EL (cell line): ENCODE measurements around the gene DNPEP.

Experiments
- DNase-seq: peaks from one replicate; pipeline ENCODE4 v3.0.0-alpha.2; 2016

Gene DNPEP

DNA sequence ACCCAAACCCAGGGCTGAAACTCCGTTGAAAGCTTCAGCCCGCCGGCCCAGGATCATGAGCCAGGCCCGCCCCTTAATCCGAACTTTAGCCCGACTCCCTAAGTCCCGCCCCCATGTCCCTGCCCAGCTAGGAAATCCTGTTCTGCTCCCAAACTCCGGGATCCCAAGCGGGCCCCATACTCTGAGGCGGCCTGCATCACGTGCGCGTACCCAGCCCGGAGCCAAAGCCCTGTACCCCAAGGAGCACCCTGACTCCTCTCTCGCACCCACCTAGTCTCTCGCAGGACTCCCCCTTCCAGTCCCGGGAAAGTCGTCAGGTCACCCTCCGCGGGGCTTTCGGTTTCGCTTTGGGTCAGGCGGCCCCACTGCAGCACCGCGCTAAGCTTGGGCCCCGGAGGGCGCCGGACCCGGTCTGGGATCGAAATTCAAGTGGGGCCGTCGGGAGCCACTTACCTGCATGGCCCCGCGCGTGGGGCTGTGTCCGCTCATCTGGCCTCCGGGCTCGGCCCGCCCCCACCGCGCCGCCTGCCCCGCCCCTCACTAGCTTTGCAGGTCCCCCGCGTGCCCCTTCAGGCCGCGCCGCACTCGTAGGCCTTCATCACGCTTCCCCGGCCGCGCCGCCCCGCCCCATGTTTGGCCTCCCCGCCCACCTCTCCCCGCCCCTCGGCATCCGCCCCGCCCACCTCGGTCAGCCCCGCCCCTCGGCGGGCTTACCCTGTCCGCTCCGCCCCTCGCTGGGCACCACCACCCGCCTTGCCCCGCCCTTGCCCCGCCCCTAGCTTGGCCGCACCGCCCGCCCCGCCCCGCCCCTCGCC is at the start of gene DNPEP:
Gene DNPEP, minus strand, starts transcription at position 607 of the 815 bp plus-strand sequence. Its CDS starts 118 bp downstream, at position 489.
- peak; percentile 88 for DNase-seq

DNA sequence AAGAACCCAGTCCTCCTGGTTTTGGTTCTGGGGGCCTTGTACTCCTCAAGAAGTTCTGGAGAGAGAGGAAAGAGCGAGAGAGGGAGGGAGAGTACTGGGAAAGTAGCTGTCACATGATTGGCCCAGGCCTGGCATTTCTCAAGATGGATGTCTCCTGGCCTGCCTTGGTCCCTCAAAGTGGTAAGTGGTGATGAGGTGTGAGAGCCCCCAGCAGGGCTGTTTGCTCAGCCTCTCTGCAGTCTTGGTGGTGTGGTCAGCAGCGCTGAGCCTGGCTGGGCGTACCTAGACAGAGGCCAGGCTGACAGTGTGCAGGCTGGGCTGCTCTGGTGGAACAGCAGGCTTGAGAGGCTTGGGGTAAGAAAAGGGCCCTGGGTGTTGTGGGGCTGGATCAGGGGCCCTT is 49.4 kb upstream of the DNPEP start:
- DNase-seq: no peak

DNA sequence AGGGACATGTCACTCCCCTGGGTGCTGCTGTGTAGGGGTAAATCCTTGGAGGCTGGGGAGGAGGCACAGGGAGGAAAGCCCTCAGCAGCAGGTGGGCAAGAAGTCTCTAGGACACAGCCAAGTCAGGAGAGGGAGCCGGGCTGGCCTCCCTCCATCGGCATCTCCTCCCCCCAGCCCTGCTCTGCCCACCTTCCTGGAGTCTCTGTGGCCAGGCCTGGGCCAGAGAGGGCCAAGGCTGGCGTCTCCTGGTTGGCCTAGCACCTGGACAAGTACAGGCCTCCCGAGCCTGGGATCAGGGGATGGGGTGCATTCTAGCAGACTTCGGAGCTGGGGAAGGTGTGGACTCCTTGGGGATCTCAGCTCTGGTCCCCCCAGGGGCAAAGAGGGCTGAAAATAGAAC is 48.8 kb upstream of the DNPEP start:
- DNase-seq: no peak

DNA sequence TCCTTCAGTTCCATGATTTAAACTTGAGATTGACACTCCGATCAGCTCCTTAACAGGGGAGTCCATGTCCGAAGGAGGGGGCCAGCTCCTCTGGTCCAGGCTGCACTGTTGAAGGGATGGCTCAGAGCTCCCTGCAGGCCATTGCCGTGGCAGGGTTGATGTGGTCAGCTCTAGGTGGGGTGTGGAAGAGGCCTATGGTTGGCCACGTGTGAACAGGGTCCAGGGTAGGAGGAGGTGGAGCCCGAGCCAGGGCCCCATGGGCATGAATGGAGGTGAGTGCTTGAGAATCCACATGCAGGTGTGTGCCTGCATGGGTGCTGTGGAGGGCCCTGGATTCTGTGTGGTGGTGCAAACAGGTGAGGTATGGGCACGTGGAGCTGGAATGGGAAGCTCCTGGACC is 48.0 kb upstream of the DNPEP start:
- DNase-seq: no peak

DNA sequence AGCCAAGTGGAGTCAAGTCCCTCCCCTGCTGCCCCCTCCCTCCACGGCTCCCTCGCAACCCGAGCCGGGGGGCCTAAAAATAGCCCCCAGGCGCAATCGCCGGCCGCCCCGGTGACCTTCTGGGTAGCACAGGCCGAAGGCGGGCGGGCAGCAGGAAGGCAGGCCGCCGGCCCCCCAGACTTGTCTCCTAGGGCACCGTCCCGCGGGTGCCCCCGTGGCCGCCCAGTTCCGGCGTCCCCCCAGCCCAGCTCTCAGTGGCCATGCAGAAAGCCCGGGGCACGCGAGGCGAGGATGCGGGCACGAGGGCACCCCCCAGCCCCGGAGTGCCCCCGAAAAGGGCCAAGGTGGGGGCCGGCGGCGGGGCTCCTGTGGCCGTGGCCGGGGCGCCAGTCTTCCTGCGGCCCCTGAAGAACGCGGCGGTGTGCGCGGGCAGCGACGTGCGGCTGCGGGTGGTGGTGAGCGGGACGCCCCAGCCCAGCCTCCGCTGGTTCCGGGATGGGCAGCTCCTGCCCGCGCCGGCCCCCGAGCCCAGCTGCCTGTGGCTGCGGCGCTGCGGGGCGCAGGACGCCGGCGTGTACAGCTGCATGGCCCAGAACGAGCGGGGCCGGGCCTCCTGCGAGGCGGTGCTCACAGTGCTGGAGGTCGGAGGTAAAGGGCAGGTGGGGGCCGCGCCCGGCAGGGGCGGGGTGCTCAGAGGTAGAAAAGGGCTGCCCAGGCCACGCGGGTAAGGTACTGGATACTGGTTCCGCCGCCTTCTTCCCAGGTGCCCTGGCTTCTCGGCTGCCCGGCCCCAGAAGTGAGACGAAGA is 47.2 kb upstream of the DNPEP start, which contains the start of gene SPEG:
Gene SPEG, plus strand, starts transcription at position 126 of the 808 bp plus-strand sequence. Its CDS starts 135 bp downstream, at position 261.
- no peak for DNase-seq

DNA sequence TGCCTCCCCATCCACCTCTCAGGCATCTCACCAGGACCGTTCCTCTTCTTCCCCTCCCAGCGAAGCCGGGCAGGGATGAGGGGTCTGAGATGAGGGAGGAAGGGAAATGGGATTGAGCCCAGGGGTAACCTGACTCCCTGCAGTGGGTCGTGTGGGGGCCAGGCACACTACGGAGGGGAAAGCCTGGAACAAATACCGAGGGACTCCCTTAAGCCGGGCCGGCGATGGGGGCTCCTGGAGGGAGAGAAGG is 46.7 kb upstream of the DNPEP start:
- no peak for DNase-seq

DNA sequence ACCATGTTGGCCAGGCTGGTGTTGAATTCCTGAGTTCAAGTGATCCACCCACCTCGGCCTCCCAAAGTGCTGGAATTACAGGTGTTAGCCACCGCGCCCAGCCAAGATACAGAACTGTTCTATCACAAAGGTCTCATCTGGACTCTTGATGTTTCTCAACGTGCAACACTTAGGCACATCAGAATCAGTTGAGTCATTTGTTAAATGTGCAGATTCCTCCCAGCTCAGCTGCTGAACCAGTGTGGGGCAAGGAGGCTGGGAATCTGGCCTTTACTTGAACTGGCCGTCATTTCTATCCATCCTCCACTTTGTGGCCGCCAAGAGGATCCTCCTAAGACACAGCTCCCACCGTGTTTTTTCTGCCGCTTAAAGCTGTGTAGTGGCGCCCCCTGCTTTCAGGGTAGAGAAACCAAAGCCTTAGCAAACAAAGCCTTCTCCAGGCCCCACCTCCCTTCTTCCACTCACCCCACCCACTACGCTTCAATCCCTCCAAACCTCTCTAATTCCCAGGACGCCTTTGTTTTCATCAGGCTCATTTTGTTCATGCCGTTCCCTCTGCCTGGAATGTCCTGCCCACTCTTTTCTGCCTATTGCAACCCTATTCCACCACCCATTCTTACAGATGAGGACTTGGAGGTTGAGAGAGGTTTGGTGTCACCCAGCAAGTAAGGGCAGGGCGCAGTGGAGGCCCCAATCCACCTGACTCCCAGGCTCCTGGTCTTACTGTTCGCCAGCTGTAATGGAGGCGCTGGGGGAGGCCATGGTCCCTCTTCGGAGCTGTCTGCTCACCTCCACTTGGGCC is 46.2 kb upstream of the DNPEP start:
- DNase-seq: peak; percentile 54

DNA sequence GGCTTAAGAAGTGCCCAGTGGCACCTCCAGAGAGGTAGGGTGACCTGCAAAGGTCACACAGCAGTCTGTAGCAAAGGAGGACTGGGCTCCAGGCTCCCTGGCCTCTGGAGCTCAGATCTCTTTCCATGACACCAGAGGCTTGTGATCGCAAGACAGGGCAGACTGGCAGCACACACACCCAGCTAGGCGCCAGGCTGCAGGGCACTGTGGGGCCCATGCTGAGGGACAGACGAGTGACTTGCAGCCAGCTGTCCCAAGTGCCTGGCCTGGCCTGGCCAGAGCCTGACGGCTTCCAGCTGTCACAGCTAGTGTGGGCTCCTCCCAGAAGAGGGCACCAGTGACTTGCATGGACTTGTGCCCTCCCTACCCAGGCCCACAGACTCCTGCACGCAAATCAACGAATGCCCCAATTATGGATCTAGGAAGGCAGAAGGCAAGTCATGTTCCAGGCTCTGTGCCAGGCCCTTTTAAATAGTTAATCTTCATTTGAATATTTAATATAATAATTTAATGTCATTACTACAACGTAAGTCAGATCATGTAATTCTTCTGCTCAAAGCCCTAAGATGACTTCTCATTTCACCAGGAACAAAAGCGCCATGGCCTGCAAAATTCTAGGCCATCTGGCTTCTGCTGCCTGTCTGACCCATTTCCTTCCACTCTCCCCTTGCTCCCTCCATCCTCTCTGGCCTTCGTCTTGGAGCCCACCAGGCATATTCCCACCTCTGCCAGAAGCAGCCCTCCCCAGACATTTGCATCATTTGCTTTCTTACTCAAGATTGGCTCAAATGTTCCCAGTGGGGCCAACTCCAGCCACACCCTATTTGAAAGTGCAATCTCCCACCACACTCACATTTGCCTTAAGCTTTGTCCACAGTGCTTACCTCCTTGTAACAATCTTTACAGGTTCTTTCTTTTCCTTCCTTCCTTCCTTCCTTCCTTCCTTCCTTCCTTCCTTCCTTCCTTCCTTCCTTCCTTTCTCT is 43.2 kb upstream of the DNPEP start:
- peak; percentile 36 for DNase-seq

DNA sequence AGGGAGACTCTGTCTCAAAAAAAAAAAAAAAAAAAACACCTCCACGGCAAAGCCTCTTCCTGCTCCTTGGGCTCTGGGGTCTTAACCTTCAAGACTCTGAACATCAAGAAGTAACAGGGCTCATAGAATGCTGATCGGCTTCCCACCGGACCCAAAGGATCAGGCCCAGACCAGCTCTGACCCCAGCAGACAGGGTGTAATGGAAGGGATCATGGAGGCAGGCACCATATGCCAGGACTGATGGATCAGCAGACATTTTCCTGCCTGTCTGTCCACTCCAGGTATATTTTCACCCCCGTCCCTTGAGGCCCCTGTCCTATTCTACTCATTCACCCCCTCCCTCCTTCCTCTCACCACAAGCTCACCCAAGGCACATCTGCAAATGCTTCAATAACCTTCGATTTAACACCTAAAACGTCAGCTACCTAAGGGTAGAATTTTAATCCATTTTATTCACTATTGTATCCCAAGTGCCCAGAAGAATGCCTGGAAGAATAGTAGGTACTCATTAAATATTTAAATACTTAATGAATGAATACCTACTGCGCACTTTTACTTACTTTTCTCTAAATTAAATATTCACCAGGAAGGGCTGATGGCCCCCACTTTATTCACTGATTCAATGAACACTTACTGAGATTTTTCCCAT is 42.4 kb upstream of the DNPEP start:
- no peak for DNase-seq

DNA sequence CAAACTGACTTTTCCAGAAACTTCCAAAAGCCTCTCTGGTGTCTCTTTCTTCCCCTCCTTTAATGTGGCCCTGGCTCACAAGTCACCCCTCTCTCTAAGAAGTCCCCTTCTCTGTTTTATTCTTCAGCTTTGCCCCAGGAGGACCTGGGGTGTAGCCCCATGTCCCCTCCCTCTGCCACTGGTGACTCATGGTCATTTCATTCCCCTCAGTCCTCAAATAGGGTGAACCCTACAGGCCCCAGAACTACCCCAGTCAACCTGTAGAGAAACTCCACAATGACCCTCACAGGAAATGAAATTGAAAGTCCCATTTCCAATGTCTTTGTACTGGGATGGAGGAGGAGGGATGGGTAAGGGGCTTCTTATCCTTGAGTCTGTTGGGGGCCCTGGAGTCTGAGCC is 40.8 kb upstream of the DNPEP start:
- DNase-seq: no peak

DNA sequence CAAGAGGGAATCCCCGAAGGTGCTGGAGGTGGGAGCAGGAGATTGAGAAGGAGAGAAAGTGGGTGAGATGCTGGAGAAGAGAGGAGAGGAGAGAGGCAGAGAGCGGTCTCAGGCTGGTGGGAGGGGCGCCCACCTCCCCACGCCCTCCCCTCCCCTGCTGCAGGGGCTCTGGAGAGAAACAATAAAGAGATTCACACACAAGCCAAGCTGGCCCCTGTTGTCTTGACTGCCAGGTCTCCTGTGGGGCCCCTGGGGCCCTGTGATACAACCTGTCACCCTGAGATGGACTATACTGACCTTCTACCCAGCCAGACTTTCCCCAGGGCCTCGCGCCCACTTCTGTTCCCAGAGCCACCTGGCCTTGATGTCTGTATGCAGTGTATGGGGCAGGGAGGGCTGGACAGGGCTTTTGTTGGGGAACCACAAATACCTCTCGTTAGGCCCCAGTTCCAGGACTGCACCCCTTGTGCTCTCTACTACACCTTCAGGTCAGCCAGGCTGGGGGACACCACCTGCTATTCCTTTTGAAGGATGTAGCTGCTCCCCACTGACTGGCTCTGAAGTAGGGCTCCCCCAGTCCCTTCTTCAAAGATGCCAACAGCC is 38.9 kb upstream of the DNPEP start:
- no peak for DNase-seq

DNA sequence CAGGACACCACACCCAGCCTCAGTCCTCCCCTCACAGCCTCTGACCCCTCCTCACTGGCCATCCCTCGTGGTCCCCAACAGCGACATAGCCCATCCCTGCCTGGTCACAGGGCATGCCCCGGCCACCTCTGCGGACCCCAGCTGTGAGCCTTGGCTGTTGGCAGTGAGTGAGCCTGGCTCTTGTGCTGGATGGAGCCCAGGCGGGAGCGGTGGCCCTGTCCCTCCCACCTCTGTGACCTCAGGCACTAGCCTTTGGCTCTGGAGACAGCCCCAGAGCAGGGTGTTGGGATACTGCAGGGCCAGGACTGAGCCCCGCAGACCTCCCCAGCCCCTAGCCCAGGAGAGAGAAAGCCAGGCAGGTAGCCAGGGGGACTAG is 38.3 kb upstream of the DNPEP start:
- no peak for DNase-seq

DNA sequence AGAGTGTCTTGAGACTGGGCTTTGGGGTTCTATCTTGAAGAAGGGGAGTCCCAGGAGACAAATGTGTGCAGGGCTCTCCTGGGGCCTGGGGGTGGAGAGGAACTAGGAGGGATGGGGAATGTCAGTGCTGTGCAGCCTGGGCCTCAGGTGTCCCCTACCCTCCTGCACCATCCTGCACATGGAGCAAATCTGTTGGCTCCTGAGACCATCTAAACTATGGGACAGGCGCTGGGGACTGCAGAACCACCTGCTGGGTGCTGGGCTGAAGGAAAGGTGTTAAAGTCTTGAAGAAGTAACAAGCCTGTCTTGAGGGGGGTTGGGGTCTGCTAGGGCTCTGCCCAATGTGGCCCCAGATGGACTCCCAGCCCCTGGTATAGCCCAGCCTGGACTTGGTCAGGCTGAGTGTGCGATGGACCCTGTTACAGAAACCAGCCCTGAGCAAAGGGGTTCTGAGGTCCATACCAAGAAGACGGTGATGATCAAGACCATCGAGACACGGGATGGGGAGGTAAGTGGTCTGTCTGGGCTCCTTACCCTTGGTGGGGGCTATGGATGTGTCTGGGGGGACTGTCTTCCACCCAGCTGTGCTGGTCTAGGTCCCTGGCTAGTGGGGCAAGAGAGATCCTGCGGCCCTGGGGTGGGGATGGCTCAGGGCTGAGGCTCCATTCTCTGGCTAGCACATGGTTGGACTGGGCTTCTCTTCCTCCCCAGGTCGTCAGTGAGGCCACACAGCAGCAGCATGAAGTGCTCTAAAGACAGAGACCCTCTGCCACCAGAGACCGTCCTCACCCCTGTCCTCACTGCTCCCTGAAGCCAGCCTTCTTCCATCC is 37.7 kb upstream of the DNPEP start:
- no peak for DNase-seq

DNA sequence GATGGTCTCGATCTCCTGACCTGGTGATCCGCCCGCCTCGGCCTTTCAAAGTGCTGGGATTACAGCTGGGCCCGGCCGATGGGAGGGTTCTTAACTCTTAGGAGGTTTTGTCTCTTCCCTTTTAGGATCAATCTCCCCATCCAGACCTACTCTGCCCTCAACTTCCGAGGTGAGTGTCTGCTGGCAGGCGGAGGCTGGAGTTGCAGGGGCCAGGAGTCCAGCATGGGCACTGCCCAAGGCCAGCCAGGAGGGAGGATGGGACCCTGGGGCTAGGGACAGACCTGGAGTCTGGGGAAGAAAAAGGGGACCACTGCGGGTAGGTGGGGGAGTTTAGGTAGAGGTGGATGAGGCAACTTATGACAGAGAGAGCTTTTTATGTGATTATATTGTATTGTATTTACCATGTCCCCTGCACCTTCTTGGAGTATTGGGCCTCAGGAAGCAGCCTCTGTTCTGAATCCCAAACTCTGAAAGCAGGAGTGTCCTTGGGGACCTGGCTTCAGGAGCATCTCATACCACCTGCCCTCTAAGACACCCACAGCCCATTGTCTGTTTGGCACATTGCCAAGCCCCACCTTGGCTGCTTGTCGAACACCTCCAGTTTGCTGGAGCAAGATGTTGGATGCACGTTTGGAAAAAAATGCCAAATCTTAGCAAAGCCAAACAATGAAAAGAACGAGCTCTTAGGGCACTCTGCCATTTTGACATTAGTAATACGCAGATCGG is 36.1 kb upstream of the DNPEP start:
- no peak for DNase-seq

DNA sequence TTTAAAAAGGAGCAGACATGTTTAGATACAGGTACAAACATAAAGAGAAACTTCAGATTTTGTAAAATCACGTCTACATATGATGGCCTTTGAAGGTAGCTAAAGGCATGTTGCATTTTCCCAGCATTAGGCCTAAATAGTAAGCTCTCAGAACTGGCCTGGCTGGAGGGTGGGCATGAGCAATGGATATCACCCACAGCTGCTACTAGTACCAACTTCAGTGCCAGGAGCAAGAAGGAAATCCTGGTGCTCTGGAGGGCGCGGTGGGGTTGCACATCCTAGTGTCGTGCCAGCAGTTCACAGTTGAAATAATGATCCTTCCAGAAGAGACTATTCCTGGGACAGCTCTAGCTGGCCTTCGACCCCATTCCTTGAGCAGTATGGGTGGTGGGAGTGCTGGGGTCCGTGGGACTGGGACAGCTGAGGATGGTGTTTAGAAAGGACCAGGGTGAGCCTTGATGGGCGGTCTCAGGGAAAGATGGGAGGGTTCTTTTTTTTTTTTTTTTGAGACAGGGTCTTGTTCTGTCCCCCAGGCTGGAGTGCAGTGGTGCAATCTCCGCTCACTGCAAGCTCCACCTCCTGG is 35.3 kb upstream of the DNPEP start:
- no peak for DNase-seq

DNA sequence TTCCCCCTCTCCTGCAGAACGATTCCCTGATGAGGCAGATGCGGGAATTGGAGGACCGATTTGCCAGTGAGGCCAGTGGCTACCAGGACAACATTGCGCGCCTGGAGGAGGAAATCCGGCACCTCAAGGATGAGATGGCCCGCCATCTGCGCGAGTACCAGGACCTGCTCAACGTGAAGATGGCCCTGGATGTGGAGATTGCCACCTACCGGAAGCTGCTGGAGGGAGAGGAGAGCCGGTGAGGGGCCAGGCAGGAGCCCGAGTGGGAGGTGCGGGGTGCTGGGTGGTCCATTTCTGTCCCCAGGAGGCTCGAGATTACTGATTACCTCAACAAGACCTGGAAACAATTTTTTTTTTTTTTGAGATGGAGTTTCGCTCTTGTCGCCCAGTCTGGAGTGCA is 33.6 kb upstream of the DNPEP start:
- DNase-seq: no peak

DNA sequence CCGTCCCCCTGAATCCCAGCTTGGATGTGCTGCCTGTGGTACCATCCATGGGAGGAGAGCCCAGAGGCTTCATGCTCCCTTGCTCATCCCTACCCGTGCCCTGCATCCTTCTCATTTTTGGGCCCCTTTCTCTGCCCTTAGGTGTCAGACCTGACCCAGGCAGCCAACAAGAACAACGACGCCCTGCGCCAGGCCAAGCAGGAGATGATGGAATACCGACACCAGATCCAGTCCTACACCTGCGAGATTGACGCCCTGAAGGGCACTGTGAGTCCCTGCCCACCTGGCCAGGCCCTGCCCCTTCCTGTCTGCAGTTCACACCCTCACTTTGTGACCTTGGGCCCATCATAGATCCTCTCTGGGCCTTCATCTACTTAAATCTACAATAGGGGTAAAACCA is 33.0 kb upstream of the DNPEP start:
- no peak for DNase-seq

DNA sequence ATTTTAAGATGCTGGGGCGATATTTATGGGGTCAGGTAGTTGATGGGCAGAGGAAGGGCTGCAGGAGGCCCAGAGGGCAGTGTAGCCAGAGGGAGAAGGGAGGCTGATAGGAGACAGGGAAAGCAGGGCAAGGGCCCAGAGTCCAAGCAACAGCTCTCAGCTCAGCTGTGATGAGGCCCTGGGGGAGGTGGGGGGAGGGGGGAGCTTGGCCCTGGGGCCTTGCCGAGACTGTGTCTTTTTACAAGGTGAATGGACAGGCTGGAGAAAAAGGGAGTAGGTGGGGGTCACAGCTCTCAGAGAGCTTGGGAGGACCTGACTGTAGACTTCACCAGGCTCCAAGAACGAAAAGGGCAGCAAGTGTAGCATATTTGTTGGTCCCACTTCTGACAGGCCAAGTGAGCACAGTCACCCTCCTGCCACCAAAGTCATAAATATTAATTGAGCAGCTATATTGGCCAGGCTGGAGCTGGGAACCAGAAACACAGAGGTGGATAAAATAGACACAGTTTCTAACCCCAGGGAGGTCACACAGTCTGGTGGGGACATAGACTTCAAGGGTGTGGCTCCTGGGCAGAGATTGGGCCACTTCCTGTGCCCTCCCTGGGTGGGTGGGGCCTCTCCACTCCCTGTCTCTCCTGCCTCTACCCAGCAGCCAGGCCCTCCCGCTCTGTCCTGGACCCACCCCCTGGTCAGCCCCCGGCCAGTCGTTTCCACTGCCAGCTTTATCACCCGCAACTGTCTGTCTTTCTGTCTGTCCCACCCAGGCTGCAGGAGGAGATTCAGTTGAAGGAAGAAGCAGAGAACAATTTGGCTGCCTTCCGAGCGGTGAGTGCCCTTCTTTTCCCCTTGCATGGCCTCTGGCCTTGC is 31.9 kb upstream of the DNPEP start:
- no peak for DNase-seq

DNA sequence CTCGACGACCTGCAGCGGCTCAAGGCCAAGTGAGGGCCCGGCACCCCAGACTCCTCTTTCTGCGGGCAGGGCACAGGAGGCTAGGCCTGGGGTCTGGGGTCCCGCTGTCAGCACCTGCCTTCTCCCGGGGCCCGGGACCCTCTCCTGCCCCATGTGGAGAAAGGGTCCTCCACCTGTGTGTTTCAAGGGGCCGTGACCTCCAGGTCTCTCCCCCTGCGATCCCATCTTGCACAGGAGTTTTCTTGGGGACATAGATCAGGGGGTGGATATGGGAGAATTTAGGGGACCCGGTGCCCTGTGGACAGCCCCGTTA is 31.3 kb upstream of the DNPEP start:
- no peak for DNase-seq
